Measurements from ENCODE around the gene CLNS1A.
"Not testable (repeated sequence)": the region's sequence is repeated elsewhere in the genome, so short reads cannot be mapped to it uniquely, and the experiment has no call there.

The CLNS1A gene

DNA sequence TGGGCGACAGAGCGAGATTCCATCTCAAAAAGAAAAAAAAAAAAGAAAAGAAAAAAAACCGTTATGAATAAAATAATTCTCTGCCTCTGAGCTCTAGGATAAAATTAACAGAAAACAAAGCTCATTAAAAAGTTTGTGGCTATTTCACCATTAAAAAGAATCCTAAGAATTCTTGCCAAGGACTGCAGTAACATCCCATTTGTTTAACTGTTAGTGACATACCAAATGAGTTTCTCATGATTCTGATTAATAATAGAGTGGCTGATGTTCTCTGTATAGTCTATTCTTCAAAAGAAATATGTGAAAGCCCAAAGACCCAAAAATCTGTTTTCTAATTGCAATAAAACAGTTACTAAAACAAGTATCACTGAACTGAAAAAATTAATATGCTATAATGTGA is 19.7 kb downstream of the CLNS1A start:
- no peak for DNase-seq

DNA sequence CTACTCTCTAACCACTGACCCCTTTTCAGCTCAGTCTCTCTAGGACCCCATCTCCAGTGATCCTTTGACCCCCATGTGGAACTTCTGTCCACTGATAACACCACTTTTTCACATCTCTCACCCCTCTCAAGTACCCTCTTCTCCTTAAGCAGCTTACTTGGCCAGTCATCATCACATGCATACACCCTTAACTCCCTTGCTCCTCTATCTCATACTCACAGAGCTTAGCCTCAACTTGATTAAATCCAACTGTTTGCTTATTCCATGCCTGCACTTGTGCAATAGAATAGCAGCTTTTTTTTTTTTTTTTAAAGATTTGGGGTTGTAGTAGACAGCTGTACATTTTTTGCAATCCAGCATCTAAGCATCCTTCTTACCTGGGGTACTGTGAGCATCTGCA is 25.7 kb downstream of the CLNS1A start:
- no peak for DNase-seq

DNA sequence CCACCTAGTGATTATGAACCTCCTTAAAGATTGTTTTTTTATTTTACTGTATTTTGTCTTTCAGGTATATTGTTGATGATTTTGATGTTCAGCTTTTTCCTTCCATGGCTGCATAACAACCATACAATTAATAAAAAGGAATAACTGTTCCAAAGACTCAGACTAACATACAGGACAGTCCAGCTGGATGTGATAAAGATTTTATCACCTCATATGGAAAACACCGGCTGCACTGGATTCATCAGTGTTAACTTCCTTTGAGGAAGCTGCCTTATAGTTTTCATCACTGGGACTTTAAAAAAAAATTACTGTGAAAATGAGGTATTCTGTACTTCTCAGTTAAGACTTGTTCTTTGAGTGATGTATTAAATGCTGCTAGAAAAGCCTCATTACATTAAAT is 28.4 kb downstream of the CLNS1A start:
- DNase-seq: no peak

DNA sequence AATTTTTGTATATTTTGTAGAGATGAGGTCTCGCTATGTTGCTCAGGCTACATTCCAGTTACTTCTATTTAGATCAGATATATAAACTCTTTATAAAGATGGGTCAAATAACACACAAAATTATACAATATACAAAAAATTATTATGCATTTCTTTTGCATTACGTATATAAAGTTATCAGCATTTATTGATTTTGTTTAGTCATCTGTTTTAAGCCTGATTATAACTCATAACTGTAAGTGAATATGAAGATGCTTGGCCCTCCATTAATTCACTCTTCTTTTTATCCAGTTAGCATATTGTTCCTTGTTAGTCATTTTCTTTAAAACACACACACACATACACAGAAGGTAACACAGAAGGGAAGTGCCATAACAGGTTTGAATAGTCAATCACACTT is 33.3 kb downstream of the CLNS1A start:
- no peak for DNase-seq

DNA sequence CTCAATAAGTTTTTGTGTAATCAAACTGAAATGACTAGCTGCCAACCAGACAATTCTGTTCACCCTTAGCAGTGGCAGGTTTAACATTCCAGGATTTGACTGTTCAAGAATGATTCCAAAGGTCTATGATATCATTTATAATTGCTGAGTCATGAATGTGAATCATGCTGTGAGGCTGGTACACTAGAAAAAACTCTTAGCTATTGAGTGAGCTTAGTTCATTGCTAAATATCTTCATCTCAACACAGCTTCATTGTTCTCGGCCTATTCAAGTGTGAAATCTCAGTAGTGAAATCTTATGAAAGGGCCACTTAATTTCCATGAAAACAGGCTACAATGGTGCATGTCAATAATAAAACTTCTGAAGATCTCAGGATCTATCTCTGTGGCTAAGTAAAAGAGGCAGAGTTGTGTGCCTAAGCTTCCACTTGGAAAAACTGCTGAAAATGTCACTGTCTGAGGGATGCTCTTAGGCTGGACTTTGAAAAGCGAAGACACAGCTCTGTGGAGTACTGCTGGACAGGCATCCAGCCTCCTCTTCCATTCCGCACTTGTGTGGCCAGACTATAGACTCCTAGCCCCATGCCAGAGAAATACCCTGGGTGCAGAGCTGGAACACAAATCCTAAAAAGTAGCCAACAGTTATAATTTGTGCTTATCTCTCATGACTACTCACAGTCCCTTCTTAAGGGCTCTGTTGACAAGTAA is 35.1 kb downstream of the CLNS1A start:
- DNase-seq: no peak

DNA sequence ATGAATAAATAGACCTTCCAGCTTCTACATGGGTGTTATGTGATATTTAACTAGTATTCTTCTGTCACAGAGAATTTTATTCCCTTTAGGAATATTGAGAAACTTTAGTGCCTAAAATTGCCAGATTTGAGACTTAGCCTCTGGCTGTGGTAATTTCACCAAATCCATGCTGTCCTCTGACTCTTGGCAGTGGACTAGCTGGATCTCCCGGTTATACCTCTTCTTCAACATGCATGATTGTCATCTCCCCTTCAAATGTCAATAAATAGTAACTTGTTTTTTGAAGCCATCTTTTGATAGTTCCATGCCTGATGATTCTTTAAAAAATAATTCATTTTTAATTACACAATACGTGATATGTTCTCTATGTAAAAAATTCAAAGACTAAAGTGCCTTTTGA is 39.4 kb downstream of the CLNS1A start:
- DNase-seq: no peak

DNA sequence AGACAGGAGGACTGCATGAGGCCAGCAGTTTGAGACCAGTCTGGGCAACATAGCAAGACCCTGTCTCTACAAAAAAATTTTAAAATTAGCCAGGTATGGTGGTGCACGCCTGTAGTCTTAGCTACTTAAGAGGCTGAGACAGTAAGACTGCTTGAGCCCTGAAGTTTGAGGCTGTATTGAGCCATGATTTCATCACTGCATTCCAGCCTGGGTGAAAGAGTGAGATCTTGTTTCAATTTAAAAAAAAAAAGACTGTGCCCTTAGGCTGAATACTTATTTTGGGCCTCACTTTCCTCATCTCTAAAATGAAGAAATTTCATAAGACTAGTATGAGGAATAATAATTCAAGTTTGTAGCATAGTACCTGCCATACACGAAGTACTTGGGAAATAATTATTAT is 41.0 kb downstream of the CLNS1A start:
- no peak for DNase-seq

DNA sequence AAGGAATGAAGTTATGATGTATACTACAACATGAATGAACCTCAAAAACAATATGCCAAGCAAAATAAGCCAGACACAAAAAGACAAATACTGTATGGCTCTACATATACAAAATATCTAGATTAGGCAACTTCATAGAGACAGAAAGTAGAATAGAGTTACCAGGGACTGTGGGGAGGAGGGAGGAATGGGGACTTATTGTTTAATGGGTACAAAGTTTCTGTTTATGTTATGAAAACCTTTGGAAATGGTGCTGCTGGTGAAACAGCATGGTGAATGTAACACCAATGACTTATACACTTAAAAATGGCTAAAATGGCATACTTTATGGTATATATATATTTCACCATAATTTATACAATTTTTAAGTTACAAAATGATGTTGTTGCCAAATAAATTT is 43.7 kb downstream of the CLNS1A start:
- DNase-seq: no peak

DNA sequence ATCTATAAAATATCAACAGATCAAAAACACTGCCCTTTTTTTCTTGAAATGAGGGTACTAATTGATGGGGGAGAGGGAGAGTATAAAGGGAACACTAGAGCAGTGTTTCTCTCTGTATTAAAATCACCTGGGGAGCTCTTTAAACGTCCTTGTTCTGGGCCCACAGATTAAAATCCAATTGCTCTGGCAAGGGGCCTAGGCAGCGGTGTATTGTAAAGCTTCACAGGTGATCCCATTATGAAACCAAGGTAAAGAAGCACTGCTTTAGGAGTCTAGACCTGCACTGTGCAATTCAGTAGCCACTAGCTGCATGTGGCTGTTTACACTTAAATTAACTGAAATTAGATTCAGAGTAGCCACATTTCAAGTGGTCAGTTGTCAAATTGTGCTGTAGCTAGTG is 44.9 kb downstream of the CLNS1A start:
- no peak for DNase-seq

DNA sequence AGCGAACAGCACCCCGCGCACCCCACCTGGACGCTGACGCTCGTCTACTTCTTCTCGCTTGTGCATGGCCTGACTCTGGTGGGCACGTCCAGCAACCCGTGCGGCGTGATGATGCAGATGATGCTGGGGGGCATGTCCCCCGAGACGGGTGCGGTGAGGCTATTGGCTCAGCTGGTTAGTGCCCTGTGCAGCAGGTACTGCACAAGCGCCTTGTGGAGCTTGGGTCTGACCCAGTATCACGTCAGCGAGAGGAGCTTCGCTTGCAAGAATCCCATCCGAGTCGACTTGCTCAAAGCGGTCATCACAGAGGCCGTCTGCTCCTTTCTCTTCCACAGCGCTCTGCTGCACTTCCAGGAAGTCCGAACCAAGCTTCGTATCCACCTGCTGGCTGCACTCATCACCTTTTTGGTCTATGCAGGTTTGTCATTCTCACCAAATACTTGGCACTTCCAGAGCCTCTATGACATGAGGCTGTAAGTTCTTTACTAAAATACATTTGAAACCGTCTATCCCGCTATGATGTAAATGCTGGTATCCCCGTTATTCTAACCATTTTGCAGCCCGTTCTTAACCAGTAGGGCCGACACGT is 47.3 kb downstream of the CLNS1A start:
- no peak for DNase-seq

DNA sequence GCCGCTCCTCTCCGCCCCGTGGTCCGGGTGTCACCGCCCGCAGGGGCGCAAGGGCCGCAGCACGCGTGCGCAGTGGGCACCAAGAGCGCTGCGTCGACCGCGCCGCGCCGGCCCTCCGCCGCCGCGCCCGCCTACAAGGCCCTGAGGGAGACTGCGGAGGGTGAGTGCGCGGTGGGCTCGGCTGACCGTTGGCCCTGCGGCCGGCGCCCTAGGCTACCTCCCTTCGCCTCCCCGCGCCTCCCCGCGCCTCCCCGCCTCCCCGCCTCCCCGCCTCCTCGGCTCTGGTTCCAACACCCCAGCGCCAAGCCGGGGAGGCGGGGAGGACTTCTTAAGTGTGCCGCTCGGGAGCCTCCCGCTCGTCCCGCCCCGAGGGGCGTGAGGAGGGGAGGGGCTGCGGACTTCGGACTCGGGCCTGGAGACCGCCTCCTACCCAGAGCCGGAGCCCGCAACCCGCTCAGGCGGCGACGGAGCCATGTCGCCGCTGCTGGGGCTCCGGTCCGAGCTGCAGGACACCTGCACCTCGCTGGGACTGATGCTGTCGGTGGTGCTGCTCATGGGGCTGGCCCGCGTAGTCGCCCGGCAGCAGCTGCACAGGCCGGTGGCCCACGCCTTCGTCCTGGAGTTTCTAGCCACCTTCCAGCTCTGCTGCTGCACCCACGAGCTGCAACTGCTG is 47.9 kb downstream of the CLNS1A start, which contains the start of gene AQP11:
Gene AQP11 (plus strand): TSS at position 433 of the 673 bp plus-strand sequence. CDS start 40 bp downstream, at position 473.
- peak; percentile 33 for DNase-seq

DNA sequence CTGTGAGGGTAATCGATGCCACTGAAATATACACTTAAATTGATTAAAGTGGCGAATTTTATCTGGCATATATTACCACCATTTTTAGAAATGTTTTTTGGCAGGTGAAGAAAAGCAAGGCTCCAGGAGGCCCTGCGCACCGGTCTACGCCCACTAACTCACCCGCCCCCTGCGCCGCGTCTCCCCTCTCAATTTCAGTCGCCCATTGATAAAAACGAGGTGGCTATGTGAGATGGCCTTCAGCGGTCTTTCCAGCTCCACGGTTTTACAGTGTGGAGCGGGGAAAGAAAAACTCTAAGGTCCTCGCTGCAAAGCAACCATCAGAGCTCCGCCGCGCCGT is 48.4 kb downstream of the CLNS1A start:
- DNase-seq: no peak

DNA sequence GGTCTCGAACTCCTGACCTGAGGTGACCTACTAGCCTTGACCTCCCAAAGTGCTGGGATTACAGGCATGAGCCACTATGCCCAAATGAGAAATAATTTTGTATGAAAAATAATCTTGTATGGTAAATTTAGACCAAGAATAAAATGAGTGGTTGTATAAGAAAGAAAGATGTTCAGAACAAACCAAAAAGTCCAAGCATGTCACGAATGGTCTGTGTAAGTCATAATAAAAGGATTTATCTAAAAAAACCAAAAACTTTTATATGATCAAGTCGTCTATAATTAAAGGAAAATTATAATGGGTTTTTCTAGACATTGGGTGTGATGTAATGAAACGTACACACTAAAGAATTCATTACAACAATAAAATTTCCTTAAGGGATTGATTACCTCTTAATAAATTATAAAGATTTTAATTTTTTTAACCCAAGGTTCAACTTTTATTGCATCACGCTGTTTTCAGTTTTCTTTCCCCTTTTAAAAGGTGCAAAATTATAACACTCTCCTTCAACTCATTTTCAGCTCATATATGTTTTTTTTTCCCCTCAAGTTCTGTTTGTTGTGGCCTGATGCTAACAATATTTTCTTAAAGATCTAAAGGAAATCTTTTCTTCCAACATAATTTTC is 56.8 kb downstream of the CLNS1A start:
- DNase-seq: no peak

DNA sequence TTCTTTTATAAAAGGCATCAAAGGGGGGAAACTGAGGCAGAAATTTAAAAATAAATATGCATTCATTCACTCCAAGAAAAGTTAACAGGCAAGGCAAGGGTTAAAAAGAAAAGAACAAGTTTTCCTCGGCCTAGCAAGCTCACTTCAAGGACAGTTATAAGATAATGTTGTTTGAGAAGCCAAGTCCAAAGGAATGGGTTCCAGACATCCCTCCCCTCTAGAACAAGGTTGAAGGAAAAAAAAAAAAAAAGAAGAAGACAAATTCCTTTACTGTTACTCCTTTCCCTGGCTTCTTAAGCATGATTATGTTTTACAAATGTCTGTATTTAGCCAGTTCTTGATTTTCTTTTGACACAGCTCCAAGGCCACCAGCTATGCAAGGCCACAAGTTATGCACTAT is 62.2 kb downstream of the CLNS1A start:
- not testable (repeated sequence) for DNase-seq

DNA sequence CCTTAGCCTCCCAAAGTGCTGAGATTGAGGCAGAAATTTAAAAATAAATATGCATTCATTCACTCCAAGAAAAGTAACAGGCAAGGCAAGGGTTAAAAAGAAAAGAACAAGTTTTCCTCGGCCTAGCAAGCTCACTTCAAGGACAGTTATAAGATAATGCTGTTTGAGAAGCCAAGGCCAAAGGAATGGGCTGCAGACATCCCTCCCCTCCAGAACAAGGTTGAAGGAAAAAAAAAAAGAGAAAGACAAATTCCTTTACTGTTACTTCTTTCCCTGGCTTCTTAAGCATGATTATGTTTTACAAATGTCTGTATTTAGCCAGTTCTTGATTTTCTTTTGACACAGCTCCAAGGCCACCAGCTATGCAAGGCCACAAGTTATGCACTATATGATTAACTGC is 66.7 kb downstream of the CLNS1A start:
- not testable (repeated sequence) for DNase-seq

DNA sequence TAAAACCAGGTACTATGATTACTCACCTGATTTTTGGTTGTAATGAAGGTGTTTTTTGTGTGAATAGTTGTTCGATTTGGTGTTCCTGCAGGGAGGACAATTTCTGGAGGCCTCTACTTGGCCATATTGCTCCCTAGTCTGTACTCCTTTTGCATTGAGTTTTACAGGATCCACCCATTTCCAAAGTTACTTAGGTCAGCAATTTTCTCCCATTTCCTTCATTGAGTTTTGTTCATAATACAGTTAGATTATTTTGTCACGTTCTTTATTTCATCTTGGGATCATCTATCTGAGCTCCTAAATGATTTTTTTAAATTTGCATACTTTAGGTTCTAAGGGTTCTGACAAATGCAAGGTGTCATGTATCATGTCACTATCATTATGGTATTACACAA is 67.9 kb downstream of the CLNS1A start:
- no peak for DNase-seq

DNA sequence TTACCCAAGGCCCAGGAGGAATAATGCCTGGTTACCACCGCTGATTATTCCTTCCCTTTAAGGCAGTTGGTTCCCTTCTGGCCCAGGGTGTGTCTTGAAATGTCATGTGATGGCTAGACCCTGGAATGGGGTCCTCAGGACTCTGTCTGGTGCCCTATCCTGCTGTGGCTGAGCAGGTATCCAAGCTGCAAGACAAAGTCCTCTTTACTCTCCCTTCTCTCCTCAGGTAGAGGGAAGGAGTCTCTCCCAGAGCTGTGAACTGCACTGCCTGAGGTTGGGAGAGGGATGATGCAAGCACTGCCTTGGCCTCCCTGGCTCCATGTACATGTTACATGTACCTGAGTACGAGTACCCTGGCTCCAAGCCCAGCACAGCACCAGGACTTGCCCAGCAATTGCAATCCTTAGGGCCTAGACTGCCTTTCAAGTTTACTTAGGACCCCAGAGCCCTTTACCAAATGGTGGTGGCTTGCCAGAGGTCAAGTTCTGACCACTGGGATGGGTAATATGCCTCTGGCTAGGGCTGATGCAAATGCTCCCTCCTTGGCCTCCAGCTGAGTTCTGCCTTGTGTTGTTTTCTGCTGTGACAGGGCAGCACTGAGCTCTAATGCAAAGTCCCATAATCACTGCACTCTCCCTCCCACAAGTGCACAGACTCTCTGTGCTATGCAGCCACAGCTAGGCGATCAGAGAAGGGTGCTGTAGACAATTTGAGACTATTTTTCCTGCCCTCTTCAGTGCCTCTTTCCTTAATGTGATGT is 68.5 kb downstream of the CLNS1A start:
- DNase-seq: no peak

DNA sequence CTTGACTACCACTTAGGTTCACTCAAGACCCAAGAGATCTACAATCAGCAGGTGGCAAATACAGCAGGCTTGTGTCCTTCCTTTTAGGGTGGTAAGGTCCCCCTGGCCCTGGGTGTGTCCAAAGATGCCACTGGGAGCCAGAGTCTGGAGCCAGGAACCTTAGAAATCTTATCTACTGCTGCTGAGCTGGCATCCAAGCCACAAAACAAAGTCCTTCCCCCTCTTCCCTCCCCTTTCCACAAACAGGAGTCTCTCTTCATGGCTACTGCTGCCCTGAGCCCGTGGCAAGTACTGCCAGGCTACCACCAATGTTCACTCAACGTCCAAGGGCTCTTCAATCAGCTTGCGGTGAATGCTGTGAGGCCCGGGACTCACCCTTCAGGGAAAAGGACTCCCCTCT is 69.3 kb downstream of the CLNS1A start:
- DNase-seq: no peak
